Astrocyte (in vitro differentiated cells and primary cell): ENCODE results near the gene ABHD17C. TPM values are rescaled to one million over a fixed set of nuclear protein-coding genes. Genes with fewer than 3 reads are reported as not detected.

ENCODE experiments used
- DNase-seq: peaks from one replicate; pipeline ENCODE4 v3.0.0-alpha.2; 2010; ENCODE audit warnings: low read depth
- FAIRE-seq: peaks from 2 replicates; lab custom pipeline; 2011; peaks lifted over from hg19 to GRCh38; lab: Jason Lieb, UNC
- H2AFZ ChIP-seq: 2 replicates; pipeline ENCODE4 v1.6.0; 2012; ENCODE audit warnings: low read depth, low read length, inconsistent platforms
- H3K27ac ChIP-seq: 2 replicates; pipeline ENCODE4 v1.5.1; 2011; ENCODE audit warnings: low read depth, low read length, inconsistent platforms
- H3K27me3 ChIP-seq: 2 replicates; pipeline ENCODE4 v1.6.0; 2011; ENCODE audit warnings: low read length, inconsistent platforms; ENCODE audit not compliant: insufficient read depth
- H3K36me3 ChIP-seq: 2 replicates; pipeline ENCODE4 v1.5.1; 2011; ENCODE audit warnings: low read length, inconsistent platforms; ENCODE audit not compliant: insufficient read depth
- H3K4me1 ChIP-seq: 2 replicates; pipeline ENCODE4 v1.5.1; 2011; ENCODE audit warnings: low read length, inconsistent platforms; ENCODE audit not compliant: insufficient read depth
- H3K4me2 ChIP-seq: 2 replicates; pipeline ENCODE4 v1.6.0; 2012; ENCODE audit warnings: low read length, inconsistent platforms
- H3K4me3 ChIP-seq: 2 replicates; pipeline ENCODE4 v1.5.1; 2011; ENCODE audit warnings: low read depth, mild to moderate bottlenecking, low read length, inconsistent platforms; ENCODE audit not compliant: insufficient read depth
- H3K79me2 ChIP-seq: 2 replicates; pipeline ENCODE4 v1.6.0; 2012; ENCODE audit warnings: mild to moderate bottlenecking, low read length, inconsistent platforms; ENCODE audit not compliant: insufficient read depth
- H3K9ac ChIP-seq: 2 replicates; pipeline ENCODE4 v1.6.0; 2012; ENCODE audit warnings: mild to moderate bottlenecking, low read length, inconsistent platforms
- H3K9me3 ChIP-seq: 2 replicates; pipeline ENCODE4 v1.5.1; 2012; ENCODE audit warnings: low read depth, mild to moderate bottlenecking, low read length, inconsistent platforms; ENCODE audit not compliant: insufficient read depth
- H4K20me1 ChIP-seq: 2 replicates; pipeline ENCODE4 v1.6.0; 2012; ENCODE audit warnings: low read length, inconsistent platforms; ENCODE audit not compliant: insufficient read depth
- H3K27ac Mint-ChIP-seq: one replicate; pipeline ENCODE4 v1.8.0; 2021; ENCODE audit warnings: mild to moderate bottlenecking, mixed read lengths; ENCODE audit not compliant: unreplicated experiment
- H3K27me3 Mint-ChIP-seq: one replicate; pipeline ENCODE4 v1.8.0; 2021; ENCODE audit warnings: low read depth, mixed read lengths; ENCODE audit not compliant: unreplicated experiment
- H3K36me3 Mint-ChIP-seq: one replicate; pipeline ENCODE4 v1.8.0; 2021; ENCODE audit warnings: low read depth, mixed read lengths; ENCODE audit not compliant: unreplicated experiment
- H3K4me1 Mint-ChIP-seq: one replicate; pipeline ENCODE4 v1.8.0; 2021; ENCODE audit warnings: low read depth, mixed read lengths; ENCODE audit not compliant: unreplicated experiment
- H3K4me3 Mint-ChIP-seq: one replicate; pipeline ENCODE4 v1.8.0; 2021; ENCODE audit warnings: mild to moderate bottlenecking, moderate library complexity, mixed read lengths; ENCODE audit not compliant: unreplicated experiment
- H3K9me3 Mint-ChIP-seq: one replicate; pipeline ENCODE4 v1.8.0; 2021; ENCODE audit warnings: mild to moderate bottlenecking, mixed read lengths; ENCODE audit not compliant: unreplicated experiment
- CTCF ChIP-seq: IDR thresholded peaks from 2 replicates; pipeline ENCODE4 v1.5.1; 2011; ENCODE audit warnings: low read depth, mild to moderate bottlenecking, inconsistent platforms, low read length, moderate library complexity; ENCODE audit not compliant: insufficient read depth
- EZH2 ChIP-seq: IDR thresholded peaks from 2 replicates; pipeline ENCODE4 v1.6.1; 2012; ENCODE audit warnings: mild to moderate bottlenecking, low read length, inconsistent platforms; ENCODE audit not compliant: insufficient read depth
- total RNA-seq: library from RNA; stranded (reverse); gene quantifications from 2 replicates; pipeline ENCODE4 v1.2.1, GENCODE V29; 2021

Gene ABHD17C
- total RNA-seq, 1 donor from 2014 or later: 10.2 TPM

DNA sequence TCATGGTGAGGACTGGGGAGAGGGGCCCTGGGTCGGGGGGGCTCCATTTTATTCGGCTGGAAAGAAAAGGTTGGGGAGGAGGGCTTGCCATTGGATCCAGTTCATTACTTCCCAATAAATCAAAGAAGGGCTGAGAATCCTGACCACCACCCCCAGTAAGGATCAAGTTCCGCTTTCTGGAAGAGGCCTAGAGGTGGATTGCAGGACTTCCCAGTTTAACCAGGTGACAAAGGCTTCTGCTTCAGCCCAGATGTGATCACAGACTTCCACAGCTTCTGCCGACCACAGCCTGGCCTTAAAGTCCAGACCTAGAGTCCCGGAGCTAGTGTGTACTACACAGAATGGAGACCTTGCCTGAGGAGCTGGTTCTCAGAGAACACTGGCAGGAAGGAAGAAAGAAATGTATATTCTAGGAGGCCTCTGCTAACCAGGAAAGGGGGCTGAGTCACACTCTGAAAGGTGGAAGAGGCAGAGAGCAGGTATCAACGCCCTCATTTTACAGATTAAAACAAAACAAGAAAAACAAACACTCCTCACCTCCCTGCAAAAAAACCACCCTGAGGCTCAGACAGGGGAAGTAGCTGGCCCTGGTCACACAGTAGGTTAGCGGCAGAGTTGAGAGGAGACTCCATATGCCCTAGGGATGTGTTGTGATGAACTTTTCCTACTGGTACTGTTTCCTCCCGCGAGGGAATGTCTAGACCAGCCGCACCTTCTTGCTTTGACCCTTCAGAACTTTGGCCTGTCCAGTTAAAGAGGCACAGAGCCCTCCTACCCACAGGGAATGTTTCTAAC, 82.9 kb downstream of the ABHD17C start:
- Histone ChIP-seq H4K20me1 (peaks cover 33% of the 10 kb centered on the region), H3K9me3 (no peaks in the 10 kb centered on the region), H3K4me2 (peak overlapping the region; percentile 93), H2AFZ (no peak overlapping the region), H3K27ac (no peak overlapping the region), H3K79me2 (no peaks in the 10 kb centered on the region), H3K36me3 (no peaks in the 10 kb centered on the region), H3K4me3 (no peak overlapping the region), H3K27me3 (peaks cover 4% of the 10 kb centered on the region), H3K9ac (no peak overlapping the region), H3K4me1 (peaks cover 33% of the 10 kb centered on the region)
- TF ChIP-seq CTCF: no peak
- no peak for TF ChIP-seq EZH2
- H3K9me3 Mint-ChIP-seq: no peaks in the 10 kb centered on the region
- DNase-seq (no peak), FAIRE-seq (no peak)
- no peak overlapping the region for H3K27ac Mint-ChIP-seq
- H3K27me3 Mint-ChIP-seq: peaks cover 36% of the 10 kb centered on the region
- no peaks in the 10 kb centered on the region for H3K36me3 Mint-ChIP-seq
- peak overlapping the region; percentile 64 for H3K4me3 Mint-ChIP-seq
- H3K4me1 Mint-ChIP-seq: peaks cover 6% of the 10 kb centered on the region

- no peak overlapping the region for H3K4me3 Mint-ChIP-seq
- H3K9me3 Mint-ChIP-seq: no peaks in the 10 kb centered on the region
- FAIRE-seq: no peak
These were observed 83.5 kb downstream of the ABHD17C start for GRCh38 chr15:80778621-80778963.

More at GRCh38 chr15:80778621-80778963, 83.5 kb downstream of the ABHD17C start:
- Histone ChIP-seq H3K79me2 (no peaks in the 10 kb centered on the region), H3K27me3 (peaks cover 7% of the 10 kb centered on the region), H3K4me3 (peak overlapping the region; percentile 35), H3K9ac (peak overlapping the region; percentile 56), H2AFZ (peak overlapping the region; percentile 65), H3K9me3 (no peaks in the 10 kb centered on the region), H3K4me2 (peak overlapping the region; percentile 93), H4K20me1 (peaks cover 39% of the 10 kb centered on the region), H3K4me1 (peaks cover 31% of the 10 kb centered on the region), H3K36me3 (no peaks in the 10 kb centered on the region), H3K27ac (no peak overlapping the region)
- peaks cover 42% of the 10 kb centered on the region for H3K27me3 Mint-ChIP-seq
- H3K36me3 Mint-ChIP-seq: no peaks in the 10 kb centered on the region
- TF ChIP-seq CTCF (no peak), EZH2 (no peak)
- H3K27ac Mint-ChIP-seq: no peak overlapping the region
- no peak for DNase-seq
- H3K4me1 Mint-ChIP-seq: peaks cover 6% of the 10 kb centered on the region
